HepG2 (cell line): ENCODE measurements around the gene GCNT3. TPM values are rescaled to one million over a fixed set of nuclear protein-coding genes. Genes with fewer than 3 reads are reported as not detected.
A peak's percentile ranks its signal among the peaks of the same experiment; 100 is the strongest.

ENCODE experiments used
- ATAC-seq: fragments of 200-7000 bp; cut with Tn5 transposase; 3 replicates; pipeline ENCODE4 v1.9.1; 2020; ENCODE audit warnings: mild to moderate bottlenecking, moderate library complexity
- Bru-seq: library from RNA; stranded (reverse); fragments of 400-500 nt; gene quantifications from one replicate; lab custom pipeline; 2021; lab: Mats Ljungman, UMichigan
- BruChase-seq, 2 experiments: library from RNA; stranded (reverse); fragments of 400-500 nt; gene quantifications; one replicate each; lab custom pipeline; 2021; lab: Mats Ljungman, UMichigan
- BruUV-seq: library from RNA; stranded (reverse); fragments of 400-500 nt; replicated peaks from 2 replicates; lab custom pipeline; 2021; lab: Mats Ljungman, UMichigan
- CTCF ChIA-PET: fragments of 300-600 bp; formaldehyde crosslinking; extraction: SDS; loops from one replicate; lab custom pipeline; 2021; ENCODE audit warnings: low total read pairs, inconsistent platforms, low intra/inter-chr PET ratio; lab: Yijun Ruan, JAX
- POLR2A ChIA-PET: fragments of 350-600 bp; sonication (Branson Sonifier 250); formaldehyde crosslinking; loops from one replicate; lab custom pipeline; 2020; ENCODE audit warnings: antibody characterized with exemption, inconsistent platforms; lab: Yijun Ruan, JAX
- DNase-seq: peaks from one replicate; pipeline ENCODE4 v3.0.0-alpha.2; 2015; ENCODE audit warnings: low spot score
- FAIRE-seq: peaks from 3 replicates; lab custom pipeline; 2011; peaks lifted over from hg19 to GRCh38; lab: Jason Lieb, UNC
- H2AFZ ChIP-seq: one replicate; pipeline ENCODE4 v1.6.1; 2011; ENCODE audit warnings: low read length, inconsistent platforms
- H3K27ac ChIP-seq: fragments of 300-600 bp; 3 replicates; pipeline ENCODE4 v1.8.0; 2011; ENCODE audit warnings: mixed run types, mild to moderate bottlenecking, mixed read lengths, low read length, inconsistent platforms; ENCODE audit not compliant: insufficient read depth; ENCODE audit errors: extremely low read length
- H3K27me3 ChIP-seq, 2 experiments: fragments of 200-600 bp in 1 of 2; 2 replicates in 1 of 2; 3 replicates in 1 of 2; pipeline versions ENCODE4 v1.6.0 to v1.8.0; 2011; ENCODE audit warnings: low read length in 2 of 2, mild to moderate bottlenecking in 2 of 2, moderate library complexity in 2 of 2, inconsistent platforms in 1 of 2; ENCODE audit not compliant: insufficient read depth in 2 of 2, control insufficient read depth in 1 of 2
- H3K36me3 ChIP-seq, 2 experiments: fragments of 200-600 bp in 1 of 2; replicated peaks in 1 of 2; 2 replicates in 1 of 2; 3 replicates in 1 of 2; pipeline versions ENCODE4 v1.5.1 to v1.8.0; 2011; ENCODE audit warnings: low read length in 2 of 2, inconsistent platforms in 1 of 2; ENCODE audit not compliant: insufficient read depth in 2 of 2, control insufficient read depth in 1 of 2
- H3K4me1 ChIP-seq: 2 replicates; pipeline ENCODE4 v1.5.1; 2012; ENCODE audit warnings: low read length, inconsistent platforms; ENCODE audit not compliant: insufficient read depth
- H3K4me2 ChIP-seq: 2 replicates; pipeline ENCODE4 v1.6.0; 2011; ENCODE audit warnings: low read depth, low read length, inconsistent platforms
- H3K4me3 ChIP-seq, 3 experiments: fragments of 200-600 bp in 1 of 3; sonication (generic), shearing (Covaris generic) in 1 of 3; replicated peaks in 1 of 3; 2 replicates each; pipeline ENCODE4 v1.5.1; 2011 to 2016; ENCODE audit warnings: low read length in 3 of 3, inconsistent platforms in 2 of 3, low read depth in 2 of 3, mild to moderate bottlenecking in 2 of 3, control low read depth in 1 of 3, mixed read lengths in 1 of 3; ENCODE audit not compliant: insufficient read depth in 1 of 3
- H3K79me2 ChIP-seq: one replicate; pipeline ENCODE4 v1.6.1; 2011; ENCODE audit warnings: low read length, inconsistent platforms; ENCODE audit not compliant: insufficient read depth
- H3K9ac ChIP-seq: 2 replicates; pipeline ENCODE4 v1.6.0; 2011; ENCODE audit warnings: mild to moderate bottlenecking, low read depth, low read length, inconsistent platforms; ENCODE audit not compliant: insufficient read depth
- H3K9me3 ChIP-seq: 2 replicates; pipeline ENCODE4 v1.5.1; 2012; ENCODE audit warnings: mild to moderate bottlenecking, low read length
- H4K20me1 ChIP-seq: 2 replicates; pipeline ENCODE4 v1.6.0; 2011; ENCODE audit warnings: inconsistent platforms, mild to moderate bottlenecking, low read length, moderate library complexity; ENCODE audit not compliant: insufficient read depth
- ARID5B ChIP-seq: IDR thresholded peaks from 2 replicates; pipeline ENCODE4 v1.4.0; 2020; ENCODE audit warnings: mild to moderate bottlenecking, missing genetic modification reagents
- HMG20A ChIP-seq: IDR thresholded peaks from 2 replicates; pipeline ENCODE4 v1.6.1; 2016; ENCODE audit warnings: borderline replicate concordance
- NCOR1 ChIP-seq: fragments of 200-600 bp; sonication (generic); IDR thresholded peaks from 2 replicates; pipeline ENCODE4 v1.7.0; 2017; ENCODE audit warnings: antibody characterized with exemption, low read length, borderline replicate concordance
- PHF21A ChIP-seq: sonication (generic); formaldehyde crosslinking; IDR thresholded peaks from 2 replicates; pipeline ENCODE4 v1.5.0; 2020; ENCODE audit warnings: mild to moderate bottlenecking, missing genetic modification reagents
- ZFX ChIP-seq: sonication (generic); formaldehyde crosslinking; IDR thresholded peaks from 2 replicates; pipeline ENCODE4 v1.4.0; 2020; ENCODE audit warnings: mild to moderate bottlenecking, low read depth, missing genetic modification reagents, moderate library complexity
- WGBS: methylation state at CpG from one replicate; pipeline ENCODE4 v1.1.6; 2017; ENCODE audit warnings: low lambda C conversion rate; 5-methylcytosine and 5-hydroxymethylcytosine counted together
- in situ Hi-C: cut with HindIII; loops from 2 replicates; pipeline ENCODE4 v1.10.0; 2017; ENCODE audit warnings: low pct_unique_long_range_greater_than_20kb; ENCODE audit not compliant: extremely low pct_ligation_motif_present
- intact Hi-C: fragments of 100-400 bp; cut with micrococcal nuclease; formaldehyde crosslinking; loops from one replicate; pipeline ENCODE4 v1.10.0; 2022; ENCODE audit not compliant: unreplicated experiment
- long read RNA-seq, 2 experiments: library from RNA in 1 of 2; library from polyadenylated mRNA in 1 of 2; stranded (forward) in 1 of 2; unstranded in 1 of 2; transcript quantifications; one replicate each; pipeline ENCODE4 v2.0.0, GENCODE V29; 2019 to 2022
- polyA minus RNA-seq, 3 experiments: library from RNA; depleted of rRNA, polyadenylated mRNA; stranded (reverse); fragments of >200 nt; gene quantifications; 2 replicates each; pipeline ENCODE4 v1.2.3, GENCODE V29; 2011; ENCODE audit warnings: low replicate concordance in 1 of 3
- polyA plus RNA-seq, 8 experiments: library from polyadenylated mRNA; depleted of rRNA in 3 of 8; stranded (reverse) in 7 of 8; unstranded in 1 of 8; fragments of >200 nt; fragmentation: Illumina TruSeq in 4 of 8; extraction: Trizol in 4 of 8; gene quantifications; 2 replicates each; pipeline versions ENCODE4 v1.2.1 to v1.2.3, GENCODE V29; 2011 to 2016; ENCODE audit warnings: low read depth in 4 of 8, missing spikeins in 1 of 8, mixed read lengths in 1 of 8; ENCODE audit not compliant: insufficient read depth in 1 of 8
- total RNA-seq, 5 experiments: library from RNA; depleted of rRNA; stranded (reverse); fragments of >200 nt; fragmentation: Illumina TruSeq; extraction: Trizol; gene quantifications; 2 replicates each; pipeline ENCODE4 v1.2.3, GENCODE V29; 2016; ENCODE audit warnings: low read depth in 1 of 5
- TF ChIP-seq, protein P1 (sequence below): IDR thresholded peaks from 2 replicates; pipeline ENCODE4 v1.6.1; 2016

GCNT3 gene
- 7.7 and 9.8 TPM in 2 replicates for total RNA-seq (2016; rRNA removed; fragmentation: Illumina TruSeq; extraction: Trizol)
- 1.5 TPM in 2 replicates for total RNA-seq (2016; cell fraction: cytosol; rRNA removed; fragmentation: Illumina TruSeq; extraction: Trizol; ENCODE audit: low read depth)
- 8.9 and 12.0 TPM in 2 replicates for total RNA-seq (2016; cell fraction: insoluble cytoplasmic fraction; rRNA removed; fragmentation: Illumina TruSeq; extraction: Trizol)
- 4.4 and 4.5 TPM in 2 replicates for total RNA-seq (2016; cell fraction: membrane; rRNA removed; fragmentation: Illumina TruSeq; extraction: Trizol)
- total RNA-seq (2016; cell fraction: nucleus; rRNA removed; fragmentation: Illumina TruSeq; extraction: Trizol) = 8.1 and 9.7 TPM in 2 replicates
- polyA plus RNA-seq (2011; rRNA removed) = 5.8 and 6.8 TPM in 2 replicates
- 4.2 and 5.8 TPM in 2 replicates for polyA plus RNA-seq (2011; cell fraction: cytosol; rRNA removed)
- 2.0 and 2.9 TPM in 2 replicates for polyA plus RNA-seq (2011; cell fraction: nucleus; rRNA removed)
- 2.8 and 3.2 TPM in 2 replicates for polyA plus RNA-seq (2012)
- 0.95 and 1.4 TPM in 2 replicates for polyA plus RNA-seq (2016; cell fraction: cytosol; fragmentation: Illumina TruSeq; extraction: Trizol; ENCODE audit: low read depth)
- polyA plus RNA-seq (2016; cell fraction: insoluble cytoplasmic fraction; fragmentation: Illumina TruSeq; extraction: Trizol; ENCODE audit: low read depth) = 6.9 and 7.1 TPM in 2 replicates
- 2.6 and 3.6 TPM in 2 replicates for polyA plus RNA-seq (2016; cell fraction: membrane; fragmentation: Illumina TruSeq; extraction: Trizol; ENCODE audit: low read depth)
- polyA plus RNA-seq (2016; cell fraction: nucleus; fragmentation: Illumina TruSeq; extraction: Trizol; ENCODE audit: insufficient read depth, low read depth) = 10.4 and 12.2 TPM in 2 replicates
- polyA minus RNA-seq (2011; rRNA and poly(A)+ RNA removed; ENCODE audit: low replicate concordance) = 4.5 and 7.0 TPM in 2 replicates
- polyA minus RNA-seq (2011; cell fraction: cytosol; rRNA and poly(A)+ RNA removed) = 3.3 and 4.0 TPM in 2 replicates
- polyA minus RNA-seq (2011; cell fraction: nucleus; rRNA and poly(A)+ RNA removed) = 3.1 and 6.2 TPM in 2 replicates
- percentile 83 among the genes with signal in this experiment for Bru-seq, nascent RNA
- percentile 83 among the genes with signal in this experiment for BruChase-seq, experiment 1, labeled RNA remaining after a 6-hour chase
- BruChase-seq, experiment 2, labeled RNA remaining after a 2-hour chase = percentile 87 among the genes with signal in this experiment
- long read RNA-seq, experiment 1, full-length matches to known transcripts = 18 of 21 reads
- long read RNA-seq, experiment 1, partial matches to known transcripts = 1 of 21 reads
- long read RNA-seq, experiment 1, other reads (novel, unspliced or antisense) = 2 of 21 reads
- long read RNA-seq, experiment 2, full-length matches to known transcripts = 21 of 33 reads
- long read RNA-seq, experiment 2, partial matches to known transcripts = 1 of 33 reads
- long read RNA-seq, experiment 2, other reads (novel, unspliced or antisense) = 11 of 33 reads

DNA sequence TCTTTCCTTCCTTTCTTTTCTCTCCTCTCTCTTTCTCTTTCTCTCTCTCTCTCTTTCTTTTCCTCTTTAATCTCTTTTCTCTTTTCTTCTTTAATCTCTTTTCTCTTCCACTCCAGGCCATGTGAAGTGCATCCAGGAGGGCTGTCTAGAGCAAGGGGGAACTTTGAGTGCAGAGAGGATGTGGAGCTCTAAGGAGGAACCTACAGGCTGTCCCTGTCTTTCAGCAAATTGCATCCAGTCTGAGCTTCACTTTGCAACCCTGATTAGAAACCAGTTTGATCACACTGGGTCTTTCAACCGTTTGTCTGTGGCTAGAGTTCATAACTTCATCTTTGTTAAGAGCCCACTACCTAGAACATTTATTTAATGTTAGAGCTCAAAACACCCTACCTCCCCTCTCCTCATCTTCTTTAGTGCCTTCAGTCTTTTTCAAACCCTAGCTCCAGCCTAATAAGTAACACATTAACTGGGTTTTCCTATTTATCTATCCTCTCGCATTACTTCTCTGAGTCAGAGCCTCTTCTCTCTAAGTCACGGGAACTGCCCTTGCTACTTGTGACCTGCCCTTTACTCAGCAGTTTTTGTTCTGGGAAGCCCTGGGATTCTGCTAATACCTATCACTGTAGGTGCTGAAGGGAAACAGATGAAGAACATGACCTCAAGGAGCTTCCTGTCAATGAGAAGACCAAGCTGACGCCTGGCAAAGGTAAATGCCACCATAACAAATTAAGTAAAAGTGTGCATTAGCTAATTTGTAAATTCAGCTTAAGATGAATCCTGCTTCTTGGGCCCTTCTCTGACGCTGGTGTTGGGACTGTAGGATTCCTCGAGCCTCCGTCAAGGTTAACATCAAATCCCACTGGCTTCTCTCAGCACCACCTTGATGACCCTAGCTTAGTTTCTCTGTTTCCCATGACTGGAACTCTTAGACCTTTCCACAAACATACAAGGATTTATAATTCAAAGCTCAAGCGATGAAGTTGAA is at the start of gene GCNT3:
TSS of gene GCNT3 (plus strand) at position 508 of the 985 bp plus-strand sequence. CDS start 6,456 bp downstream, outside the sequence.
- Histone ChIP-seq H3K36me3 (no peaks in the 10 kb centered on the region), H3K27me3 (no peaks in the 10 kb centered on the region), H3K9me3 (no peaks in the 10 kb centered on the region), H4K20me1 (no peaks in the 10 kb centered on the region), H3K4me3 (peak within 1 kb of the TSS; percentile 56 to 66 (median 63)), H3K27ac (peak within 1 kb of the TSS; percentile 64), H2AFZ (peak within 1 kb of the TSS; percentile 52), H3K4me1 (peaks cover 61% of the 10 kb centered on the region), H3K9ac (peak within 1 kb of the TSS; percentile 64), H3K4me2 (peak within 1 kb of the TSS; percentile 92), H3K79me2 (peaks cover 5% of the 10 kb centered on the region)
- TSS peak; percentile 91 for BruUV-seq
- WGBS = 6% methylated on average over 8 of the region's 8 CpGs
- FAIRE-seq (peak; percentile 90), ATAC-seq (peak; percentile 90), DNase-seq (peak; percentile 90)
- intact Hi-C loops = loop anchor here (1.0 to 5.0 kb wide), 2 partner anchors 17 to 59 kb away; no protein-coding TSS in a partner anchor
- in situ Hi-C loops = loop anchor here (5.0 kb wide), 1 partner anchor 34 kb away; no protein-coding TSS in a partner anchor
- CTCF ChIA-PET = no interaction called here
- POLR2A ChIA-PET = interaction anchor here (1.2 to 3.4 kb wide), 6 partner anchors 17 to 77 kb away, joined by 3 to 43 read pairs (median 6); partner anchors contain the start of genes BNIP2 and GTF2A2
- TF ChIP-seq NCOR1 = peak; percentile 60; the same call in 1 of the 2 replicates
- TF ChIP-seq PHF21A (CRISPR knock-in tag) = 0 out of 2 replicates have a peak, but pooled peaks have one; percentile 23
- TF ChIP-seq ARID5B (CRISPR knock-in tag) = peak; percentile 70
- TF ChIP-seq ZFX (CRISPR knock-in tag) = no peak
- TF ChIP-seq HMG20A (CRISPR knock-in tag) = peak; percentile 29; the same call in 1 of the 2 replicates
- TF ChIP-seq, protein P1, sequence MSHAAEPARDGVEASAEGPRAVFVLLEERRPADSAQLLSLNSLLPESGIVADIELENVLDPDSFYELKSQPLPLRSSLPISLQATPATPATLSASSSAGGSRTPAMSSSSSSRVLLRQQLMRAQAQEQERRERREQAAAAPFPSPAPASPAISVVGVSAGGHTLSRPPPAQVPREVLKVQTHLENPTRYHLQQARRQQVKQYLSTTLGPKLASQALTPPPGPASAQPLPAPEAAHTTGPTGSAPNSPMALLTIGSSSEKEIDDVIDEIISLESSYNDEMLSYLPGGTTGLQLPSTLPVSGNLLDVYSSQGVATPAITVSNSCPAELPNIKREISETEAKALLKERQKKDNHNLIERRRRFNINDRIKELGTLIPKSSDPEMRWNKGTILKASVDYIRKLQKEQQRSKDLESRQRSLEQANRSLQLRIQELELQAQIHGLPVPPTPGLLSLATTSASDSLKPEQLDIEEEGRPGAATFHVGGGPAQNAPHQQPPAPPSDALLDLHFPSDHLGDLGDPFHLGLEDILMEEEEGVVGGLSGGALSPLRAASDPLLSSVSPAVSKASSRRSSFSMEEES (CRISPR knock-in tag) = peak; percentile 92
